HepG2 (cell line): ENCODE results near the gene MADCAM1. TPM values are rescaled to one million over a fixed set of nuclear protein-coding genes. Genes with fewer than 3 reads are reported as not detected.

Experiments used
- ARNTL ChIP-seq: sonication (generic); formaldehyde crosslinking; IDR thresholded peaks from 2 replicates; pipeline ENCODE4 v1.4.0; 2020; ENCODE audit warnings: mild to moderate bottlenecking, missing genetic modification reagents
- BCL6 ChIP-seq: IDR thresholded peaks from 2 replicates; pipeline ENCODE4 v1.6.1; 2016; ENCODE audit warnings: missing genetic modification reagents, missing compliant biosample characterization
- DNMT1 ChIP-seq: sonication (generic); formaldehyde crosslinking; IDR thresholded peaks from 2 replicates; pipeline ENCODE4 v1.5.1; 2020; ENCODE audit warnings: mild to moderate bottlenecking, missing genetic modification reagents
- GABPA ChIP-seq, 2 experiments: IDR thresholded peaks; 2 replicates each; pipeline ENCODE4 v1.6.1; 2011 to 2016; ENCODE audit warnings: low read depth in 2 of 2, low read length in 1 of 2, missing biosample characterization in 1 of 2, missing genetic modification characterization in 1 of 2
- GABPB1 ChIP-seq: IDR thresholded peaks from 2 replicates; pipeline ENCODE4 v1.6.1; 2016; ENCODE audit warnings: mild to moderate bottlenecking, missing genetic modification reagents, moderate library complexity, missing compliant biosample characterization
- SMAD9 ChIP-seq: sonication (generic); formaldehyde crosslinking; IDR thresholded peaks from 2 replicates; pipeline ENCODE4 v1.5.1; 2020; ENCODE audit warnings: mild to moderate bottlenecking, missing genetic modification reagents
- THAP11 ChIP-seq: IDR thresholded peaks from 2 replicates; pipeline ENCODE4 v1.6.1; 2016; ENCODE audit warnings: missing biosample characterization, missing genetic modification reagents
- ZFP37 ChIP-seq: sonication (generic); formaldehyde crosslinking; IDR thresholded peaks from 2 replicates; pipeline ENCODE4 v1.4.0; 2020; ENCODE audit warnings: missing genetic modification reagents, borderline replicate concordance
- ZNF235 ChIP-seq: sonication (generic); formaldehyde crosslinking; IDR thresholded peaks from 2 replicates; pipeline ENCODE4 v1.8.1; 2023; ENCODE audit warnings: mild to moderate bottlenecking, missing genetic modification reagents, borderline replicate concordance
- ZNF430 ChIP-seq: sonication (generic); formaldehyde crosslinking; IDR thresholded peaks from 2 replicates; pipeline ENCODE4 v1.9.0; 2021; ENCODE audit warnings: mild to moderate bottlenecking, missing genetic modification reagents
- polyA plus RNA-seq, 8 experiments: library from polyadenylated mRNA; depleted of rRNA in 3 of 8; stranded (reverse) in 7 of 8; unstranded in 1 of 8; fragments of >200 nt; fragmentation: Illumina TruSeq in 4 of 8; extraction: Trizol in 4 of 8; gene quantifications; 2 replicates each; pipeline versions ENCODE4 v1.2.1 to v1.2.3, GENCODE V29; 2011 to 2016; ENCODE audit warnings: low read depth in 4 of 8, missing spikeins in 1 of 8, mixed read lengths in 1 of 8; ENCODE audit not compliant: insufficient read depth in 1 of 8
- total RNA-seq, 5 experiments: library from RNA; depleted of rRNA; stranded (reverse); fragments of >200 nt; fragmentation: Illumina TruSeq; extraction: Trizol; gene quantifications; 2 replicates each; pipeline ENCODE4 v1.2.3, GENCODE V29; 2016; ENCODE audit warnings: low read depth in 1 of 5
- TF ChIP-seq, protein P1 (sequence below): sonication (generic); formaldehyde crosslinking; IDR thresholded peaks from 2 replicates; pipeline ENCODE4 v1.5.1; 2020; ENCODE audit warnings: mild to moderate bottlenecking, missing genetic modification reagents
- TF ChIP-seq, protein P2 (sequence below): sonication (generic); formaldehyde crosslinking; IDR thresholded peaks from 2 replicates; pipeline ENCODE4 v1.4.0; 2020; ENCODE audit warnings: missing genetic modification reagents, mild to moderate bottlenecking, borderline replicate concordance
- TF ChIP-seq, protein P3 (sequence below): conservative IDR thresholded peaks from 2 replicates; pipeline ENCODE4 v1.6.1; 2018; ENCODE audit warnings: missing genetic modification reagents
- TF ChIP-seq, protein P4 (sequence below): sonication (generic); formaldehyde crosslinking; IDR thresholded peaks from 2 replicates; pipeline ENCODE4 v1.5.1; 2020; ENCODE audit warnings: mild to moderate bottlenecking, missing genetic modification reagents, moderate library complexity
- TF ChIP-seq, protein P5 (sequence below): sonication (generic); formaldehyde crosslinking; IDR thresholded peaks from 2 replicates; pipeline ENCODE4 v1.4.0; 2020; ENCODE audit warnings: mild to moderate bottlenecking, missing genetic modification reagents
- TF ChIP-seq, protein P6 (sequence below): sonication (generic); formaldehyde crosslinking; IDR thresholded peaks from 2 replicates; pipeline ENCODE4 v1.5.0; 2020; ENCODE audit warnings: mild to moderate bottlenecking, missing genetic modification reagents, moderate library complexity
- TF ChIP-seq, protein P7 (sequence below): sonication (generic); formaldehyde crosslinking; IDR thresholded peaks from 2 replicates; pipeline ENCODE4 v1.5.0; 2020; ENCODE audit warnings: mild to moderate bottlenecking, missing genetic modification reagents

MADCAM1 gene
- total and polyA plus RNA-seq, 2 of the 13 experiments (the other 11 are each of a cell fraction or from before 2014, with no cell fraction given), result 0.29 to 0.33 TPM

DNA sequence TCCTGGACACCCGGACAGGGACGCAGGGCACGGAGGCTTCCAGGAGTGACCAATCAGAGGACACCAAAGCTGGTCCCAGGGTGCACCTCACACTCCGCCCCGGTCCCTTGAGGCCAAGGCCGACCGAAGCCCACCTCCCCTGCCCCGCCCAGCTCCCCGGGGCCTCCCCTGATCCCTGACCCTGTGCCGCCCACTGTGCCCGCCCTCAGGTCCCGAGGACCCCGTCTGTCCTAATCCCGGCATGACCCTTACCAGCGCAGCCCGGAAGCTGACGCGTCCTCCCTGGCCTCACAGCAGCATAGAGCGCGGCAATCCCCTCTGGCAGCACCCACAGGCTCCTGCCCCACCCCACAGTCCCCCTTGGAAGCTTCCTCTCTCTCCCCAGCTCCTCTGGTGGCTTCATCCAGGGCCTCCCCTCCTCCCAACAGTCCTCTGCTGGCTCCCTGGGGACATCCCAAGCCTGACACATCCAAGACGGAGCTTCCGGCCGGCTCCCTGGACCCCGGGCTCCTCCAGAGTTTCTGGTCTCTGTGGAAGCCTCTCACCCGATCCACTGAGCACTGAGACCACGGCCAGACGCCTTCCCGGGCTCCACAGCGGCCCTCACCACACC is 27.9 kb downstream of the MADCAM1 start (continued):
- TF ChIP-seq, protein P1, sequence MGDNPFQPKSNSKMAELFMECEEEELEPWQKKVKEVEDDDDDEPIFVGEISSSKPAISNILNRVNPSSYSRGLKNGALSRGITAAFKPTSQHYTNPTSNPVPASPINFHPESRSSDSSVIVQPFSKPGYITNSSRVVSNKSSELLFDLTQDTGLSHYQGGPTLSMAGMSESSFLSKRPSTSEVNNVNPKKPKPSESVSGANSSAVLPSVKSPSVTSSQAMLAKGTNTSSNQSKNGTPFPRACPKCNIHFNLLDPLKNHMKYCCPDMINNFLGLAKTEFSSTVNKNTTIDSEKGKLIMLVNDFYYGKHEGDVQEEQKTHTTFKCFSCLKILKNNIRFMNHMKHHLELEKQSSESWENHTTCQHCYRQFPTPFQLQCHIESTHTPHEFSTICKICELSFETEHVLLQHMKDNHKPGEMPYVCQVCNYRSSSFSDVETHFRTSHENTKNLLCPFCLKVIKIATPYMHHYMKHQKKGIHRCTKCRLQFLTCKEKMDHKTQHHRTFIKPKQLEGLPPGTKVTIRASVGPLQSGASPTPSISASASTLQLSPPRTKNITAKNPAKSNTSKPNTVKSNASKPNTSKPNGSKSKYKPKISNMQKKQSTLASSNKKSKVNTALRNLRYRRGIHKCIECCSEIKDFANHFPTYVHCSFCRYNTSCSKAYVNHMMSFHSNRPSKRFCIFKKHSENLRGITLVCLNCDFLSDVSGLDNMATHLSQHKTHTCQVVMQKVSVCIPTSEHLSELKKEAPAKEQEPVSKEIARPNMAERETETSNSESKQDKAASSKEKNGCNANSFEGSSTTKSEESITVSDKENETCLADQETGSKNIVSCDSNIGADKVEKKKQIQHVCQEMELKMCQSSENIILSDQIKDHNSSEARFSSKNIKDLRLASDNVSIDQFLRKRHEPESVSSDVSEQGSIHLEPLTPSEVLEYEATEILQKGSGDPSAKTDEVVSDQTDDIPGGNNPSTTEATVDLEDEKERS (CRISPR knock-in tag), result peak; percentile 70; the same call in 1 of the 2 replicates
- TF ChIP-seq, protein P2, sequence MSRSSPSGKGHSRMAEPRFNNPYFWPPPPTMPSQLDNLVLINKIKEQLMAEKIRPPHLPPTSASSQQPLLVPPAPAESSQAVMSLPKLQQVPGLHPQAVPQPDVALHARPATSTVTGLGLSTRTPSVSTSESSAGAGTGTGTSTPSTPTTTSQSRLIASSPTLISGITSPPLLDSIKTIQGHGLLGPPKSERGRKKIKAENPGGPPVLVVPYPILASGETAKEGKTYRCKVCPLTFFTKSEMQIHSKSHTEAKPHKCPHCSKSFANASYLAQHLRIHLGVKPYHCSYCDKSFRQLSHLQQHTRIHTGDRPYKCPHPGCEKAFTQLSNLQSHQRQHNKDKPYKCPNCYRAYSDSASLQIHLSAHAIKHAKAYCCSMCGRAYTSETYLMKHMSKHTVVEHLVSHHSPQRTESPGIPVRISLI (CRISPR knock-in tag), result peak; percentile 55; the same call in 1 of the 2 replicates
- TF ChIP-seq ZNF430 (CRISPR knock-in tag) (peak; percentile 71; the same call in 1 of the 2 replicates), GABPA (IDR thresholded peaks at IDR 0.05; ENCODE audit: low read depth, low read length) (peak; percentile 47; the same call in 1 of the 2 replicates), GABPA (CRISPR knock-in tag; IDR thresholded peaks at IDR 0.05; ENCODE audit: low read depth) (peak; percentile 83), THAP11 (CRISPR knock-in tag) (peak; percentile 83), SMAD9 (CRISPR knock-in tag) (no peak), GABPB1 (CRISPR knock-in tag) (peak; percentile 90), ARNTL (peak; percentile 62; the same call in 1 of the 2 replicates), DNMT1 (CRISPR knock-in tag) (0 out of 2 replicates have a peak, but pooled peaks have one; percentile 44), BCL6 (peak; percentile 83), ZFP37 (CRISPR knock-in tag) (no peak), ZNF235 (CRISPR knock-in tag) (0 out of 2 replicates have a peak, but pooled peaks have one; percentile 56)
- TF ChIP-seq, protein P3, sequence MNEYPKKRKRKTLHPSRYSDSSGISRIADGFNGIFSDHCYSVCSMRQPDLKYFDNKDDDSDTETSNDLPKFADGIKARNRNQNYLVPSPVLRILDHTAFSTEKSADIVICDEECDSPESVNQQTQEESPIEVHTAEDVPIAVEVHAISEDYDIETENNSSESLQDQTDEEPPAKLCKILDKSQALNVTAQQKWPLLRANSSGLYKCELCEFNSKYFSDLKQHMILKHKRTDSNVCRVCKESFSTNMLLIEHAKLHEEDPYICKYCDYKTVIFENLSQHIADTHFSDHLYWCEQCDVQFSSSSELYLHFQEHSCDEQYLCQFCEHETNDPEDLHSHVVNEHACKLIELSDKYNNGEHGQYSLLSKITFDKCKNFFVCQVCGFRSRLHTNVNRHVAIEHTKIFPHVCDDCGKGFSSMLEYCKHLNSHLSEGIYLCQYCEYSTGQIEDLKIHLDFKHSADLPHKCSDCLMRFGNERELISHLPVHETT (CRISPR knock-in tag), result no peak; the same call in 1 of the 2 replicates
- TF ChIP-seq, protein P4, sequence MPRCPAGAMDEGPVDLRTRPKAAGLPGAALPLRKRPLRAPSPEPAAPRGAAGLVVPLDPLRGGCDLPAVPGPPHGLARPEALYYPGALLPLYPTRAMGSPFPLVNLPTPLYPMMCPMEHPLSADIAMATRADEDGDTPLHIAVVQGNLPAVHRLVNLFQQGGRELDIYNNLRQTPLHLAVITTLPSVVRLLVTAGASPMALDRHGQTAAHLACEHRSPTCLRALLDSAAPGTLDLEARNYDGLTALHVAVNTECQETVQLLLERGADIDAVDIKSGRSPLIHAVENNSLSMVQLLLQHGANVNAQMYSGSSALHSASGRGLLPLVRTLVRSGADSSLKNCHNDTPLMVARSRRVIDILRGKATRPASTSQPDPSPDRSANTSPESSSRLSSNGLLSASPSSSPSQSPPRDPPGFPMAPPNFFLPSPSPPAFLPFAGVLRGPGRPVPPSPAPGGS, result no peak
- TF ChIP-seq, protein P5, sequence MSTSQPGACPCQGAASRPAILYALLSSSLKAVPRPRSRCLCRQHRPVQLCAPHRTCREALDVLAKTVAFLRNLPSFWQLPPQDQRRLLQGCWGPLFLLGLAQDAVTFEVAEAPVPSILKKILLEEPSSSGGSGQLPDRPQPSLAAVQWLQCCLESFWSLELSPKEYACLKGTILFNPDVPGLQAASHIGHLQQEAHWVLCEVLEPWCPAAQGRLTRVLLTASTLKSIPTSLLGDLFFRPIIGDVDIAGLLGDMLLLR, result peak; percentile 61; the same call in 1 of the 2 replicates
- TF ChIP-seq, protein P6, sequence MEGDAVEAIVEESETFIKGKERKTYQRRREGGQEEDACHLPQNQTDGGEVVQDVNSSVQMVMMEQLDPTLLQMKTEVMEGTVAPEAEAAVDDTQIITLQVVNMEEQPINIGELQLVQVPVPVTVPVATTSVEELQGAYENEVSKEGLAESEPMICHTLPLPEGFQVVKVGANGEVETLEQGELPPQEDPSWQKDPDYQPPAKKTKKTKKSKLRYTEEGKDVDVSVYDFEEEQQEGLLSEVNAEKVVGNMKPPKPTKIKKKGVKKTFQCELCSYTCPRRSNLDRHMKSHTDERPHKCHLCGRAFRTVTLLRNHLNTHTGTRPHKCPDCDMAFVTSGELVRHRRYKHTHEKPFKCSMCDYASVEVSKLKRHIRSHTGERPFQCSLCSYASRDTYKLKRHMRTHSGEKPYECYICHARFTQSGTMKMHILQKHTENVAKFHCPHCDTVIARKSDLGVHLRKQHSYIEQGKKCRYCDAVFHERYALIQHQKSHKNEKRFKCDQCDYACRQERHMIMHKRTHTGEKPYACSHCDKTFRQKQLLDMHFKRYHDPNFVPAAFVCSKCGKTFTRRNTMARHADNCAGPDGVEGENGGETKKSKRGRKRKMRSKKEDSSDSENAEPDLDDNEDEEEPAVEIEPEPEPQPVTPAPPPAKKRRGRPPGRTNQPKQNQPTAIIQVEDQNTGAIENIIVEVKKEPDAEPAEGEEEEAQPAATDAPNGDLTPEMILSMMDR (CRISPR knock-in tag), result peak; percentile 35
- TF ChIP-seq, protein P7, sequence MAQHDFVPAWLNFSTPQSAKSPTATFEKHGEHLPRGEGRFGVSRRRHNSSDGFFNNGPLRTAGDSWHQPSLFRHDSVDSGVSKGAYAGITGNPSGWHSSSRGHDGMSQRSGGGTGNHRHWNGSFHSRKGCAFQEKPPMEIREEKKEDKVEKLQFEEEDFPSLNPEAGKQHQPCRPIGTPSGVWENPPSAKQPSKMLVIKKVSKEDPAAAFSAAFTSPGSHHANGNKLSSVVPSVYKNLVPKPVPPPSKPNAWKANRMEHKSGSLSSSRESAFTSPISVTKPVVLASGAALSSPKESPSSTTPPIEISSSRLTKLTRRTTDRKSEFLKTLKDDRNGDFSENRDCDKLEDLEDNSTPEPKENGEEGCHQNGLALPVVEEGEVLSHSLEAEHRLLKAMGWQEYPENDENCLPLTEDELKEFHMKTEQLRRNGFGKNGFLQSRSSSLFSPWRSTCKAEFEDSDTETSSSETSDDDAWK (CRISPR knock-in tag), result no peak
